A673 (cell line): ENCODE data around the gene SPATA46.

ENCODE experiments used
- EZH2 ChIP-seq: fragments of 200-600 bp; sonication (generic); IDR thresholded peaks from 2 replicates; pipeline ENCODE4 v1.6.1; 2017; ENCODE audit warnings: borderline replicate concordance, low read depth, mild to moderate bottlenecking, mixed read lengths, antibody characterized with exemption, low read length; ENCODE audit not compliant: poor library complexity, severe bottlenecking
- TF ChIP-seq, protein P1 (sequence below): fragments of 300-800, 200-600 bp; sonication (generic); conservative IDR thresholded peaks from 2 replicates; pipeline ENCODE4 v1.5.1; 2017; ENCODE audit warnings: low read depth, mild to moderate bottlenecking, antibody characterized with exemption, low read length, moderate library complexity, mixed read lengths

DNA sequence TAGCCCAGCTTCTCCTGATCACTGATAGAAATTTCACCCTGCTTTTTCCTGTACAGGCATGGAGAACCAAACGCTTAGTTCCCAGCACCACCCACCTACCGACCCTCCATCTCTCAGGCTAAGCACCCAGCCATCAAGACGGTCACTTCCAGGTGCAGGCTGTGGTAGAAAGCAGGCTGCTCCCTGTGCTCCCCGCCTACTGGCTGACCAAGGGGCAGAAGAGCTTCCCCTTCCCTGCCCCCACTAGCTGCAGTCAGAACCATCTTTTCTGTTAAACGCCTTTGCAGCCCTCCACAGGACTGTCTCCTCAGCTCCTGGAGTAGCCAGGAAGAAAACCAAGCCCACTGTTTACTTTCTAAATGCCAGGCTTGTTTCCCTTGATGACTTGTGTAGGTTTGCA lies 23.0 kb downstream of the SPATA46 start:
- TF ChIP-seq, protein P1, sequence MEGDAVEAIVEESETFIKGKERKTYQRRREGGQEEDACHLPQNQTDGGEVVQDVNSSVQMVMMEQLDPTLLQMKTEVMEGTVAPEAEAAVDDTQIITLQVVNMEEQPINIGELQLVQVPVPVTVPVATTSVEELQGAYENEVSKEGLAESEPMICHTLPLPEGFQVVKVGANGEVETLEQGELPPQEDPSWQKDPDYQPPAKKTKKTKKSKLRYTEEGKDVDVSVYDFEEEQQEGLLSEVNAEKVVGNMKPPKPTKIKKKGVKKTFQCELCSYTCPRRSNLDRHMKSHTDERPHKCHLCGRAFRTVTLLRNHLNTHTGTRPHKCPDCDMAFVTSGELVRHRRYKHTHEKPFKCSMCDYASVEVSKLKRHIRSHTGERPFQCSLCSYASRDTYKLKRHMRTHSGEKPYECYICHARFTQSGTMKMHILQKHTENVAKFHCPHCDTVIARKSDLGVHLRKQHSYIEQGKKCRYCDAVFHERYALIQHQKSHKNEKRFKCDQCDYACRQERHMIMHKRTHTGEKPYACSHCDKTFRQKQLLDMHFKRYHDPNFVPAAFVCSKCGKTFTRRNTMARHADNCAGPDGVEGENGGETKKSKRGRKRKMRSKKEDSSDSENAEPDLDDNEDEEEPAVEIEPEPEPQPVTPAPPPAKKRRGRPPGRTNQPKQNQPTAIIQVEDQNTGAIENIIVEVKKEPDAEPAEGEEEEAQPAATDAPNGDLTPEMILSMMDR, result no peak
- no peak for TF ChIP-seq EZH2
